Activated naive CD4-positive, alpha-beta T cell treated with anti-CD3 and anti-CD28 coated beads, Interleukin-2, amount 10 ng/mL, durations not matched to agents 7 days and 5 days (primary cell): ENCODE data around the gene ZCCHC12.
"Not testable (repeated sequence)": the region's sequence is repeated elsewhere in the genome, so short reads cannot be mapped to it uniquely, and the experiment has no call there.

Experiments used
- CTCF ChIA-PET: fragments of 350-600 bp; sonication (Branson Sonifier 250); formaldehyde crosslinking; loops from one replicate; lab custom pipeline; 2021; ENCODE audit warnings: antibody characterized with exemption; lab: Charles Lee
- DNase-seq: peaks from one replicate; pipeline ENCODE4 v3.0.0-alpha.2; 2020
- H3K27ac Mint-ChIP-seq: one replicate; pipeline ENCODE4 v1.8.0; 2021; ENCODE audit warnings: mild to moderate bottlenecking, moderate library complexity, mixed read lengths
- H3K27me3 Mint-ChIP-seq: one replicate; pipeline ENCODE4 v1.8.0; 2021; ENCODE audit warnings: mild to moderate bottlenecking, mixed read lengths
- H3K36me3 Mint-ChIP-seq: one replicate; pipeline ENCODE4 v1.8.0; 2021; ENCODE audit warnings: mixed read lengths
- H3K4me1 Mint-ChIP-seq: one replicate; pipeline ENCODE4 v1.8.0; 2021; ENCODE audit warnings: mixed read lengths
- H3K4me3 Mint-ChIP-seq: one replicate; pipeline ENCODE4 v1.8.0; 2021; ENCODE audit warnings: mild to moderate bottlenecking, moderate library complexity, mixed read lengths
- H3K9me3 Mint-ChIP-seq: one replicate; pipeline ENCODE4 v1.8.0; 2021; ENCODE audit warnings: mixed read lengths

ZCCHC12 gene

GRCh38 chrX:118823263-118824172, at the start of gene ZCCHC12:
TSS of gene ZCCHC12 (plus strand) at chrX:118823824. CDS start at chrX:118825245, 1,421 bp downstream.
- peaks cover 74% of the 10 kb centered on the region for H3K27me3 Mint-ChIP-seq
- H3K36me3 Mint-ChIP-seq: no peaks in the 10 kb centered on the region
- no peak within 1 kb of the TSS for H3K27ac Mint-ChIP-seq
- peaks cover 10% of the 10 kb centered on the region for H3K4me1 Mint-ChIP-seq
- DNase-seq: peak; percentile 51
- CTCF ChIA-PET: interaction anchor here (1.0 to 1.6 kb wide), 2 partner anchors 15 to 24 kb away, joined by 3 to 4 read pairs; no protein-coding TSS in a partner anchor
- H3K9me3 Mint-ChIP-seq: no peaks in the 10 kb centered on the region
- H3K4me3 Mint-ChIP-seq: peak within 1 kb of the TSS; percentile 41

DNA sequence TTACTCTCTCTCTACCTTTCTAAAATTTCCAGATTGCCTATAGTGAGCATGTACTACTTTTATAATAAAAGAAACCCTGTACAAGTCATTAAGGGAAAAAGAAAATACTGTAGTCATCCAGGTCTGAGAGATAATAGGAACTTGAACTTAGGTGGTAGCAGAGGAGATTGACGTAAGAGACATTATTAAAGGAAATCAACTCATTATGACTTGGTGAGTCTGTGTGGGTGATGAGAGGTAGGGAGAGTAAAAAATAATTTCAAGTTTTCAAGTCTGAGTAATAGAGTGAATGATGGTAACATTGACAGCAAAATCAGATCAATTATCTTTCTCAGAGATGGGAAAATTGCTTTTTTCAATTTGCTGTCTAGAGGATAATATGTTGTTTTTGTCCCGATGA, 44.0 kb upstream of the ZCCHC12 start:
- no peak overlapping the region for H3K4me3 Mint-ChIP-seq
- CTCF ChIA-PET: no interaction called here

DNA sequence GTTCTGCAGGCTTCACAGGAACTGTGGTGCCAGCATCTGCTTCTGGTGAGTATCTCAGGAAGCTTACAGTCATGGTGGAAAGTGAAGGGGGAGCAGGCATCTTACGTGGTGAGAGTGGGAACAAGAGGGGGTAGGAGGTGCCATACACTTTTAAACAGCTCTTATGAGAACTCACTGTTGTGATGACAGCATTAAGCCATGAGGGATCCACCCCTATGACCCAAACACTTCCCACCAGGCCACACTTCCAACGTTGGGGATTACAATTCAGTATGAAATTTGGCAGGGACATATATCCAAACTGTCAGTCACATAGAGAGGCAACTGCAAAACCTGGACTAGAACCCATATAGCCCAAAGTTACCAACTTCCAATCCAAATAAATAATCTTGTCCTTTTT, 43.1 kb upstream of the ZCCHC12 start:
- Mint-ChIP-seq H3K36me3 (no peaks in the 10 kb centered on the region), H3K27me3 (peaks cover 5% of the 10 kb centered on the region), H3K9me3 (no peaks in the 10 kb centered on the region), H3K27ac (no peak overlapping the region), H3K4me1 (no peaks in the 10 kb centered on the region), H3K4me3 (no peak overlapping the region)
- CTCF ChIA-PET: no interaction called here
- DNase-seq: no peak

More for the DNA sequence above, 44.0 kb upstream of the ZCCHC12 start:
- no peaks in the 10 kb centered on the region for H3K9me3 Mint-ChIP-seq
- H3K36me3 Mint-ChIP-seq: no peaks in the 10 kb centered on the region
- DNase-seq: no peak
- no peak overlapping the region for H3K27ac Mint-ChIP-seq
- no peaks in the 10 kb centered on the region for H3K4me1 Mint-ChIP-seq
- H3K27me3 Mint-ChIP-seq: peaks cover 8% of the 10 kb centered on the region

- Mint-ChIP-seq H3K27ac (no peak overlapping the region), H3K9me3 (no peaks in the 10 kb centered on the region), H3K36me3 (no peaks in the 10 kb centered on the region), H3K27me3 (peaks cover 5% of the 10 kb centered on the region), H3K4me3 (no peak overlapping the region), H3K4me1 (no peaks in the 10 kb centered on the region)
- DNase-seq: no peak
- CTCF ChIA-PET: no interaction called here
These were observed 42.7 kb upstream of the ZCCHC12 start for GRCh38 chrX:118780911-118781310.

GRCh38 chrX:118795528-118796280, 27.9 kb upstream of the ZCCHC12 start:
- Mint-ChIP-seq H3K27me3 (peaks cover 4% of the 10 kb centered on the region), H3K4me1 (no peaks in the 10 kb centered on the region), H3K4me3 (no peak overlapping the region), H3K27ac (no peak overlapping the region), H3K9me3 (no peaks in the 10 kb centered on the region), H3K36me3 (no peaks in the 10 kb centered on the region)
- CTCF ChIA-PET: no interaction called here
- no peak for DNase-seq

- Mint-ChIP-seq H3K9me3 (no peaks in the 10 kb centered on the region), H3K36me3 (no peaks in the 10 kb centered on the region), H3K27me3 (peaks cover 7% of the 10 kb centered on the region), H3K4me1 (no peaks in the 10 kb centered on the region), H3K4me3 (no peak overlapping the region), H3K27ac (no peak overlapping the region)
- no peak for DNase-seq
- CTCF ChIA-PET: interaction anchor here (1.1 kb wide), 1 partner anchor 166 kb away, joined by 3 read pairs; no protein-coding TSS in a partner anchor
These were observed 20.8 kb upstream of the ZCCHC12 start for GRCh38 chrX:118802857-118803256.

DNA sequence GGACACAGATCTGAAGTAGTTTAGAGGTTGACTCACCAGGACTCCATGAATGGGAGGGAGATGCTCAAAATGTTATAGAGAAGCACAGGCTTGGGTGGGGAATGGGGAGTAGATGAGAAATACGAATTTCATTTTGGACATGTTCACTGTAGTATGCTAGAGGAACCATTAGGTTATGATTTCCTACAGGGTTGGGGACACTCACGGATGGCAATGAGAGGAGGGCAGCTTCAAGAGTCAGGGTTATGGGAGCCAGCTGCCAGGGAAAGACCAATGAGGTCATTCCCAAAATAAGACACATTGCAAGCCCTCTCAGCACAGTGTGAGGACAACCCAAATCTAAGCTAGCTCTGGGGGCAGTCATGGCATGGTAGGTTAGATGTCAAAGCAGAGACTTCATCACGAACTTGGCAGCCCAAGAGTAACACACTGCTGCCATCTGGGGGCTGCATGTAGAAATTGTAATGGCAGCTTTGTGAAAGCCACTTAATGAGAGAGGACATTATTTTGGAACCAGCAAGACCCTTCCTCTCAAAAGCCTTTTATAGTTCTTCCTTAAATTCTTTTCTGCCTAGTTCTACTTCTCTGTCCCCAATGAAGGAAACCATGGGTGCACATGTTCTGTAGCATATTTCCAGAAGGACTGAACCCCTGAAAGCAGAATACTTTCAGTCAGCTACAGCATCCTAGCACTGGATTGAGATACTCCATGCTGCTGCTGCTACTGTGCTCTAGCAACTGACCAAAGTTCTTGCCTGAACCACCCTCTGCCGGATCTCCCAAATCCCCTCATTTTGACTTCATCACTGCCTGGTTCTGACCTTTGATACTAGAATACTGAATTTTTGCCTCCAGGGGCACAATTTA, 16.2 kb upstream of the ZCCHC12 start:
- H3K9me3 Mint-ChIP-seq: no peaks in the 10 kb centered on the region
- H3K4me1 Mint-ChIP-seq: no peaks in the 10 kb centered on the region
- DNase-seq: peak; percentile 36
- H3K27ac Mint-ChIP-seq: no peak overlapping the region
- H3K27me3 Mint-ChIP-seq: peaks cover 10% of the 10 kb centered on the region
- no peak overlapping the region for H3K4me3 Mint-ChIP-seq
- H3K36me3 Mint-ChIP-seq: no peaks in the 10 kb centered on the region
- CTCF ChIA-PET: interaction anchor here (0.6 to 1.2 kb wide), 5 partner anchors 44 to 348 kb away, joined by 3 to 5 read pairs (median 3); no protein-coding TSS in a partner anchor

GRCh38 chrX:118817257-118817656, 6.4 kb upstream of the ZCCHC12 start:
- CTCF ChIA-PET, H3K36me3 Mint-ChIP-seq: not testable (repeated sequence)

GRCh38 chrX:118824173-118824730, 628 bp downstream of the ZCCHC12 start:
- H3K4me1 Mint-ChIP-seq: peaks cover 10% of the 10 kb centered on the region
- H3K27me3 Mint-ChIP-seq: peaks cover 79% of the 10 kb centered on the region
- CTCF ChIA-PET: interaction anchor here (1.0 to 1.6 kb wide), 2 partner anchors 15 to 23 kb away, joined by 3 to 4 read pairs; no protein-coding TSS in a partner anchor
- no peaks in the 10 kb centered on the region for H3K9me3 Mint-ChIP-seq
- H3K36me3 Mint-ChIP-seq: no peaks in the 10 kb centered on the region
- H3K4me3 Mint-ChIP-seq: no peak overlapping the region
- DNase-seq: no peak
- H3K27ac Mint-ChIP-seq: no peak overlapping the region

More at GRCh38 chrX:118817257-118817656, 6.4 kb upstream of the ZCCHC12 start:
- not testable (repeated sequence) for H3K9me3 Mint-ChIP-seq, DNase-seq, H3K27ac Mint-ChIP-seq, H3K4me3 Mint-ChIP-seq, H3K4me1 Mint-ChIP-seq
- peaks cover 17% of the 10 kb centered on the region for H3K27me3 Mint-ChIP-seq

- Mint-ChIP-seq H3K36me3 (no peaks in the 10 kb centered on the region), H3K9me3 (no peaks in the 10 kb centered on the region), H3K4me3 (no peak overlapping the region), H3K27me3 (peaks cover 84% of the 10 kb centered on the region), H3K27ac (no peak overlapping the region), H3K4me1 (peaks cover 10% of the 10 kb centered on the region)
- no peak for DNase-seq
- CTCF ChIA-PET: no interaction called here
These were observed 1.6 kb downstream of the ZCCHC12 start for GRCh38 chrX:118825227-118825626.

DNA sequence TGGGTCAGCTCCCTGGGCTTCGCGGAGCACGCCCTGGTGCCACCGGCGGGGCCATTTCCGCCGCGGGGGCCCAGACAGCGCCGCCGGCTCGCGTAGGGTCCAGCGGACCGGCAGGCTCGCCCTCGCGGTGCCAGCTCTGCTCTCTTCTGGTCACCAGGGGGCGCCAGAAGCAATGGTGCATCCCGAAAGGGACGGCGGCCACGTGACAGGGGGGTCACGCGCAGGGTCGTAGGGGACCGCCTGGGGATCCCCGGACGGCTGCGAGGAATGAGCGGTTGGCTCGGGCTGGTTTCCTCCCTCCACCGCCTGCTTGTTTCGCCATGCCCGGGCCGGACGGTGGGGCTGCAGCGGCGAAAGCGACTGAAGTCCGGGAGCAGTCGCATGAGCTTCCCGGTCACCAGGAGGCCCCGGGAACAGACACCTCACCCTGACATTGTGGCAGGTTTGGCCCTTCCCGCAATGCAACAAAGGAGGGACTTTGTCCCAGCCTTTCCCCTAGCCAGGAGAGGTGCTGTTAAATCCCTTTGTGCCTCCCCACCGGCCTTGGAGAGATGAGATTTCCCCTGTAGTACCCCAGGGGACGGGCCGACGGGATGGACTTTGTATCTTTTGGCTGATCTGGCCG, 15.8 kb downstream of the ZCCHC12 start:
- DNase-seq: peak; percentile 65
- H3K4me3 Mint-ChIP-seq: peak overlapping the region; percentile 0
- no peaks in the 10 kb centered on the region for H3K36me3 Mint-ChIP-seq
- H3K4me1 Mint-ChIP-seq: no peaks in the 10 kb centered on the region
- H3K27me3 Mint-ChIP-seq: peaks cover 29% of the 10 kb centered on the region
- H3K9me3 Mint-ChIP-seq: no peaks in the 10 kb centered on the region
- CTCF ChIA-PET: interaction anchor here (0.8 to 1.6 kb wide), 10 partner anchors 8 to 226 kb away, joined by 3 to 9 read pairs (median 4); partner anchors contain the start of gene ZCCHC12
- no peak overlapping the region for H3K27ac Mint-ChIP-seq

DNA sequence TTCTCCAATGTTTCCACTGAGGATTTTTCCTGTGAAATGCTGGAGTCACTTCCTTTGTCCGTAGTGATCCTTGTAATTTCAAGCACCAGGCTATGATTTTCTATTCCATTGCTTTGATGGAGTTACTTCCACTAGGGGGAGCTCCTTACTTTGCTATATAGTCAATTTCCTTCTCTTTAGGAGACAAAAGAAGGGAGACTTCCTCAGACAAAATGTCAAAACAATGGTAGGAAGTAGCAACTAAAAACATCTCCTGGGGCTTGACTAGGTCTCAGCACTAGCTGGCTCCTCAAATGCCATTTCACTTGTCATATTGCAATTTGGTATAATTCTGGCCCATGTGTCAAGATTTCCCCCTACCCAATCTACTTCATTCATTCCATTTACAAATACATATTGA, 24.1 kb downstream of the ZCCHC12 start:
- no peak for DNase-seq
- no peaks in the 10 kb centered on the region for H3K27me3 Mint-ChIP-seq
- H3K9me3 Mint-ChIP-seq: no peaks in the 10 kb centered on the region
- CTCF ChIA-PET: interaction anchor here (0.9 to 2.1 kb wide), 6 partner anchors 9 to 362 kb away, joined by 3 to 7 read pairs (median 4); partner anchors contain the start of gene ZCCHC12
- H3K4me3 Mint-ChIP-seq: no peak overlapping the region
- no peak overlapping the region for H3K27ac Mint-ChIP-seq
- no peaks in the 10 kb centered on the region for H3K36me3 Mint-ChIP-seq
- H3K4me1 Mint-ChIP-seq: no peaks in the 10 kb centered on the region

- Mint-ChIP-seq H3K4me3 (no peak overlapping the region), H3K36me3 (no peaks in the 10 kb centered on the region), H3K27me3 (no peaks in the 10 kb centered on the region), H3K9me3 (no peaks in the 10 kb centered on the region), H3K4me1 (no peaks in the 10 kb centered on the region), H3K27ac (no peak overlapping the region)
- no peak for DNase-seq
- CTCF ChIA-PET: no interaction called here
These were observed 30.0 kb downstream of the ZCCHC12 start for GRCh38 chrX:118853596-118853995.
